HepG2 (cell line): Measurements from ENCODE around the gene PRSS22. TPM values are rescaled to one million over a fixed set of nuclear protein-coding genes. Genes with fewer than 3 reads are reported as not detected.

Experiments used
- ARID3A ChIP-seq: IDR thresholded peaks from 2 replicates; pipeline ENCODE4 v1.6.1; 2012; ENCODE audit warnings: low read depth, low read length, improper control_type of control experiment
- ARNT2 ChIP-seq: sonication (generic); formaldehyde crosslinking; IDR thresholded peaks from 2 replicates; pipeline ENCODE4 v1.8.0; 2022; ENCODE audit warnings: mild to moderate bottlenecking, low read depth, missing genetic modification reagents, moderate library complexity
- BRD4 ChIP-seq: sonication (generic); formaldehyde crosslinking; IDR thresholded peaks from 2 replicates; pipeline ENCODE4 v1.4.0; 2020; ENCODE audit warnings: missing genetic modification reagents
- BRF2 ChIP-seq: sonication (generic); formaldehyde crosslinking; IDR thresholded peaks from 2 replicates; pipeline ENCODE4 v1.8.1; 2022; ENCODE audit warnings: mild to moderate bottlenecking, missing genetic modification reagents
- CAMTA2 ChIP-seq: sonication (generic); formaldehyde crosslinking; IDR thresholded peaks from 2 replicates; pipeline ENCODE4 v1.4.0; 2020; ENCODE audit warnings: mild to moderate bottlenecking, missing genetic modification reagents, borderline replicate concordance
- CEBPG ChIP-seq: IDR thresholded peaks from 2 replicates; pipeline ENCODE4 v1.6.1; 2016
- DBP ChIP-seq: sonication (generic); formaldehyde crosslinking; IDR thresholded peaks from 2 replicates; pipeline ENCODE4 v1.4.0; 2020; ENCODE audit warnings: missing genetic modification reagents; ENCODE audit errors: not compliant biosample characterization
- DPF2 ChIP-seq: sonication (generic); formaldehyde crosslinking; IDR thresholded peaks from 2 replicates; pipeline ENCODE4 v1.4.0; 2020; ENCODE audit warnings: mild to moderate bottlenecking, low read depth, missing genetic modification reagents, borderline replicate concordance
- E2F5 ChIP-seq: sonication (generic); formaldehyde crosslinking; conservative IDR thresholded peaks from 2 replicates; pipeline ENCODE4 v1.4.0; 2020; ENCODE audit warnings: missing genetic modification reagents
- ELF3 ChIP-seq: IDR thresholded peaks from 2 replicates; pipeline ENCODE4 v1.6.1; 2016; ENCODE audit warnings: missing genetic modification reagents, missing compliant biosample characterization
- GATAD1 ChIP-seq: IDR thresholded peaks from 2 replicates; pipeline ENCODE4 v1.6.1; 2016; ENCODE audit warnings: missing genetic modification reagents, missing compliant biosample characterization
- GATAD2A ChIP-seq: IDR thresholded peaks from 2 replicates; pipeline ENCODE4 v1.6.1; 2016
- GTF3A ChIP-seq: sonication (generic); formaldehyde crosslinking; conservative IDR thresholded peaks from 2 replicates; pipeline ENCODE4 v1.4.0; 2020; ENCODE audit warnings: mild to moderate bottlenecking, missing genetic modification reagents
- HOXA3 ChIP-seq: sonication (generic); formaldehyde crosslinking; IDR thresholded peaks from 2 replicates; pipeline ENCODE4 v1.5.0; 2020; ENCODE audit warnings: missing genetic modification reagents
- KDM3A ChIP-seq: IDR thresholded peaks from 2 replicates; pipeline ENCODE4 v1.6.1; 2018; ENCODE audit warnings: low read depth, missing compliant biosample characterization
- MBNL3 ChIP-seq: fragments of 250-450 bp; sonication (Bioruptor Pico); conservative IDR thresholded peaks from 2 replicates; pipeline ENCODE4 v1.8.0; 2022; ENCODE audit warnings: mild to moderate bottlenecking, inconsistent platforms
- NFE2L1 ChIP-seq: sonication (generic); formaldehyde crosslinking; IDR thresholded peaks from 2 replicates; pipeline ENCODE4 v1.4.0; 2020; ENCODE audit warnings: missing genetic modification reagents, mild to moderate bottlenecking, borderline replicate concordance
- PAF1 ChIP-seq: IDR thresholded peaks from 2 replicates; pipeline ENCODE4 v1.6.1; 2016; ENCODE audit warnings: missing genetic modification reagents, missing compliant biosample characterization
- PCBP1 ChIP-seq: fragments of 200-400 bp; formaldehyde crosslinking; IDR thresholded peaks from 2 replicates; pipeline ENCODE4 v1.6.1; 2017; ENCODE audit warnings: mild to moderate bottlenecking, low read depth, low read length, borderline replicate concordance
- RARA ChIP-seq: IDR thresholded peaks from 2 replicates; pipeline ENCODE4 v1.6.1; 2016; ENCODE audit warnings: missing genetic modification reagents, missing compliant biosample characterization
- SRSF9 ChIP-seq: fragments of 200-400 bp; formaldehyde crosslinking; IDR thresholded peaks from 2 replicates; pipeline ENCODE4 v1.6.1; 2018; ENCODE audit warnings: borderline replicate concordance, mild to moderate bottlenecking, low read depth, low read length; ENCODE audit not compliant: insufficient read depth, poor library complexity, severe bottlenecking
- TAF1 ChIP-seq: sonication (generic); formaldehyde crosslinking; IDR thresholded peaks from 2 replicates; pipeline ENCODE4 v1.4.0; 2020; ENCODE audit warnings: missing genetic modification reagents
- TBX2 ChIP-seq: sonication (generic); formaldehyde crosslinking; IDR thresholded peaks from 2 replicates; pipeline ENCODE4 v1.5.0; 2020; ENCODE audit warnings: missing genetic modification reagents, mild to moderate bottlenecking, borderline replicate concordance
- ZFP36L1 ChIP-seq: sonication (generic); formaldehyde crosslinking; IDR thresholded peaks from 2 replicates; pipeline ENCODE4 v1.8.0; 2022; ENCODE audit warnings: mild to moderate bottlenecking, missing genetic modification reagents, moderate library complexity
- ZNF30 ChIP-seq: sonication (generic); formaldehyde crosslinking; IDR thresholded peaks from 2 replicates; pipeline ENCODE4 v1.5.0; 2020; ENCODE audit warnings: mild to moderate bottlenecking, missing genetic modification reagents
- ZNF331 ChIP-seq: sonication (generic); formaldehyde crosslinking; IDR thresholded peaks from 2 replicates; pipeline ENCODE4 v1.4.0; 2020; ENCODE audit warnings: missing genetic modification reagents
- ZNF607 ChIP-seq: sonication (generic); formaldehyde crosslinking; IDR thresholded peaks from 2 replicates; pipeline ENCODE4 v1.5.1; 2020; ENCODE audit warnings: missing genetic modification reagents, mild to moderate bottlenecking, borderline replicate concordance
- ZNF619 ChIP-seq: sonication (generic); formaldehyde crosslinking; IDR thresholded peaks from 2 replicates; pipeline ENCODE4 v1.4.0; 2020; ENCODE audit warnings: mild to moderate bottlenecking, missing genetic modification reagents
- ZNF792 ChIP-seq: IDR thresholded peaks from 2 replicates; pipeline ENCODE4 v1.6.1; 2016
- polyA plus RNA-seq, 8 experiments: library from polyadenylated mRNA; depleted of rRNA in 3 of 8; stranded (reverse) in 7 of 8; unstranded in 1 of 8; fragments of >200 nt; fragmentation: Illumina TruSeq in 4 of 8; extraction: Trizol in 4 of 8; gene quantifications; 2 replicates each; pipeline versions ENCODE4 v1.2.1 to v1.2.3, GENCODE V29; 2011 to 2016; ENCODE audit warnings: low read depth in 4 of 8, missing spikeins in 1 of 8, mixed read lengths in 1 of 8; ENCODE audit not compliant: insufficient read depth in 1 of 8
- total RNA-seq, 5 experiments: library from RNA; depleted of rRNA; stranded (reverse); fragments of >200 nt; fragmentation: Illumina TruSeq; extraction: Trizol; gene quantifications; 2 replicates each; pipeline ENCODE4 v1.2.3, GENCODE V29; 2016; ENCODE audit warnings: low read depth in 1 of 5

PRSS22 gene
- total and polyA plus RNA-seq, 2 of the 13 experiments (the other 11 are each of a cell fraction or from before 2014, with no cell fraction given), result 0.24 to 0.32 TPM

- TF ChIP-seq GTF3A (CRISPR knock-in tag) (no peak), SRSF9 (no peak), BRF2 (CRISPR knock-in tag) (no peak), KDM3A (0 out of 2 replicates have a peak, but pooled peaks have one; percentile 22), CAMTA2 (CRISPR knock-in tag) (no peak), RARA (CRISPR knock-in tag) (peak; percentile 41), ZNF30 (CRISPR knock-in tag) (no peak), ZNF331 (CRISPR knock-in tag) (0 out of 2 replicates have a peak, but pooled peaks have one; percentile 59), DPF2 (CRISPR knock-in tag) (no peak), NFE2L1 (no peak), DBP (CRISPR knock-in tag) (no peak), GATAD2A (0 out of 2 replicates have a peak, but pooled peaks have one; percentile 16), BRD4 (CRISPR knock-in tag) (no peak), CEBPG (CRISPR knock-in tag) (no peak), ZNF792 (no peak), GATAD1 (CRISPR knock-in tag) (no peak), ELF3 (CRISPR knock-in tag) (0 out of 2 replicates have a peak, but pooled peaks have one; percentile 17), TBX2 (CRISPR knock-in tag) (peak; percentile 31; the same call in 1 of the 2 replicates), E2F5 (CRISPR knock-in tag) (no peak), ZNF607 (CRISPR knock-in tag) (no peak), PCBP1 (no peak), ZNF619 (CRISPR knock-in tag) (no peak), TAF1 (CRISPR knock-in tag) (no peak), PAF1 (CRISPR knock-in tag) (no peak), ARNT2 (CRISPR knock-in tag) (no peak), ARID3A (no peak), ZFP36L1 (CRISPR knock-in tag) (no peak), HOXA3 (no peak), MBNL3 (no peak)
These were observed 465 bp upstream of the PRSS22 start (continued) for GRCh38 chr16:2858245-2859025.
